C4-2B (cell line): Measurements from ENCODE around the gene PCAT7.

Experiments
- CTCF ChIP-seq: fragments of 450-650 bp; conservative IDR thresholded peaks from 2 replicates; pipeline ENCODE4 v1.5.1; 2017; ENCODE audit warnings: mild to moderate bottlenecking
- ZFX ChIP-seq: fragments of 450-650 bp; IDR thresholded peaks from 2 replicates; pipeline ENCODE4 v1.6.1; 2017

- TF ChIP-seq ZFX: no peak
- TF ChIP-seq CTCF: no peak
Measured at GRCh38 chr9:94507531-94508258, 47.2 kb upstream of the PCAT7 start.
